HEK293 (cell line): Measurements from ENCODE around the gene TAS1R1.

Experiments
- CTCF ChIA-PET: fragments of 350-600 bp; formaldehyde crosslinking; extraction: SDS; loops from one replicate; lab custom pipeline; 2021; ENCODE audit warnings: antibody characterized with exemption; lab: Yijun Ruan, JAX
- POLR2A ChIA-PET: fragments of 300-600 bp; formaldehyde crosslinking; extraction: SDS; loops from one replicate; lab custom pipeline; 2020; ENCODE audit warnings: antibody characterized with exemption, inconsistent platforms; lab: Yijun Ruan, JAX
- H3K27ac ChIP-seq: fragments of 200-500 bp; sonication (Bioruptor generic); 2 replicates; pipeline ENCODE4 v1.5.1; 2014; ENCODE audit warnings: low read depth, low read length, control low read depth, inconsistent platforms; ENCODE audit errors: extremely low read depth
- H3K36me3 ChIP-seq, 2 experiments: fragments of 200-500 bp in 1 of 2; sonication (Bioruptor generic) in 1 of 2; 1 replicate in 1 of 2; 2 replicates in 1 of 2; pipeline ENCODE4 v1.5.1; 2014 to 2017; ENCODE audit warnings: inconsistent platforms in 2 of 2, low read length in 2 of 2; ENCODE audit not compliant: control insufficient read depth in 2 of 2, insufficient read depth in 1 of 2
- H3K4me1 ChIP-seq: fragments of 200-500 bp; sonication (Bioruptor generic); 2 replicates; pipeline ENCODE4 v1.5.1; 2014; ENCODE audit warnings: mild to moderate bottlenecking, low read length, inconsistent platforms; ENCODE audit not compliant: control insufficient read depth, insufficient read depth
- H3K4me3 ChIP-seq: 2 replicates; pipeline ENCODE4 v1.5.1; 2011; ENCODE audit warnings: low read depth, mild to moderate bottlenecking, control low read depth, low read length, moderate library complexity
- H3K9me3 ChIP-seq: fragments of 200-500 bp; sonication (Bioruptor generic); 2 replicates; pipeline ENCODE4 v1.5.1; 2014; ENCODE audit warnings: low read depth, low read length, inconsistent platforms; ENCODE audit not compliant: control insufficient read depth, insufficient read depth
- EGR2 ChIP-seq: fragments of 450-650 bp; formaldehyde crosslinking; IDR thresholded peaks from 2 replicates; pipeline ENCODE4 v1.5.1; 2016; ENCODE audit warnings: low read depth, missing biosample characterization, missing genetic modification characterization
- FEZF1 ChIP-seq: fragments of 450-650 bp; formaldehyde crosslinking; IDR thresholded peaks from 2 replicates; pipeline ENCODE4 v1.5.1; 2016; ENCODE audit warnings: missing biosample characterization, missing genetic modification characterization
- HOXD13 ChIP-seq: sonication (generic); formaldehyde crosslinking; IDR thresholded peaks from 2 replicates; pipeline ENCODE4 v1.8.0; 2022; ENCODE audit warnings: missing genetic modification reagents, borderline replicate concordance
- KLF1 ChIP-seq: fragments of 450-650 bp; formaldehyde crosslinking; IDR thresholded peaks from 2 replicates; pipeline ENCODE4 v1.5.1; 2016; ENCODE audit warnings: missing biosample characterization, missing genetic modification characterization
- KLF8 ChIP-seq: fragments of 450-650 bp; formaldehyde crosslinking; IDR thresholded peaks from 2 replicates; pipeline ENCODE4 v1.5.1; 2016; ENCODE audit warnings: missing biosample characterization, missing genetic modification characterization
- REPIN1 ChIP-seq: fragments of 450-650 bp; formaldehyde crosslinking; IDR thresholded peaks from 2 replicates; pipeline ENCODE4 v1.5.1; 2017; ENCODE audit warnings: missing biosample characterization, missing genetic modification characterization, low read depth
- TRIM28 ChIP-seq: IDR thresholded peaks from 2 replicates; pipeline ENCODE4 v1.6.1; 2011; ENCODE audit warnings: low read length, control low read depth, borderline replicate concordance
- ZBTB17 ChIP-seq: fragments of 450-650 bp; formaldehyde crosslinking; IDR thresholded peaks from 2 replicates; pipeline ENCODE4 v1.5.1; 2016; ENCODE audit warnings: missing biosample characterization, missing genetic modification characterization
- ZBTB26 ChIP-seq: fragments of 450-650 bp; formaldehyde crosslinking; optimal IDR thresholded peaks from 2 replicates; pipeline ENCODE3; 2016; ENCODE audit warnings: missing biosample characterization, mild to moderate bottlenecking, missing genetic modification characterization
- ZFP37 ChIP-seq: fragments of 450-650 bp; formaldehyde crosslinking; IDR thresholded peaks from 2 replicates; pipeline ENCODE4 v1.5.1; 2016; ENCODE audit warnings: missing biosample characterization, missing genetic modification characterization
- ZFP69B ChIP-seq: fragments of 450-650 bp; formaldehyde crosslinking; IDR thresholded peaks from 2 replicates; pipeline ENCODE4 v1.5.1; 2016; ENCODE audit warnings: missing biosample characterization, missing genetic modification characterization
- ZNF140 ChIP-seq: fragments of 450-650 bp; formaldehyde crosslinking; IDR thresholded peaks from 2 replicates; pipeline ENCODE4 v1.5.1; 2016; ENCODE audit warnings: missing biosample characterization, missing genetic modification characterization
- ZNF146 ChIP-seq: fragments of 450-650 bp; formaldehyde crosslinking; IDR thresholded peaks from 2 replicates; pipeline ENCODE4 v1.5.1; 2016; ENCODE audit warnings: missing biosample characterization, missing genetic modification characterization
- ZNF2 ChIP-seq: fragments of 450-650 bp; formaldehyde crosslinking; IDR thresholded peaks from 2 replicates; pipeline ENCODE4 v1.5.1; 2016; ENCODE audit warnings: missing biosample characterization, missing genetic modification characterization
- ZNF221 ChIP-seq: fragments of 450-650 bp; formaldehyde crosslinking; IDR thresholded peaks from 2 replicates; pipeline ENCODE4 v1.5.1; 2017; ENCODE audit warnings: missing biosample characterization, missing genetic modification characterization, borderline replicate concordance
- ZNF23 ChIP-seq: fragments of 450-650 bp; formaldehyde crosslinking; IDR thresholded peaks from 2 replicates; pipeline ENCODE4 v1.5.1; 2016; ENCODE audit warnings: missing biosample characterization, missing genetic modification characterization, borderline replicate concordance
- ZNF26 ChIP-seq: fragments of 450-650 bp; formaldehyde crosslinking; IDR thresholded peaks from 2 replicates; pipeline ENCODE4 v1.5.1; 2016; ENCODE audit warnings: missing biosample characterization, missing genetic modification characterization
- ZNF280C ChIP-seq: fragments of 450-650 bp; formaldehyde crosslinking; IDR thresholded peaks from 2 replicates; pipeline ENCODE4 v1.5.1; 2016; ENCODE audit warnings: missing biosample characterization, missing genetic modification characterization
- ZNF404 ChIP-seq: fragments of 450-650 bp; formaldehyde crosslinking; IDR thresholded peaks from 2 replicates; pipeline ENCODE4 v1.5.1; 2017; ENCODE audit warnings: missing biosample characterization, missing genetic modification characterization
- ZNF416 ChIP-seq: fragments of 450-650 bp; formaldehyde crosslinking; IDR thresholded peaks from 2 replicates; pipeline ENCODE4 v1.5.1; 2016; ENCODE audit warnings: missing biosample characterization, missing genetic modification characterization
- ZNF426 ChIP-seq: fragments of 450-650 bp; formaldehyde crosslinking; IDR thresholded peaks from 2 replicates; pipeline ENCODE4 v1.5.1; 2017; ENCODE audit warnings: missing biosample characterization, missing genetic modification characterization, mild to moderate bottlenecking, inconsistent platforms, moderate library complexity
- ZNF501 ChIP-seq: fragments of 450-650 bp; formaldehyde crosslinking; IDR thresholded peaks from 2 replicates; pipeline ENCODE4 v1.5.1; 2016; ENCODE audit warnings: missing biosample characterization, missing genetic modification characterization
- ZNF600 ChIP-seq: fragments of 450-650 bp; formaldehyde crosslinking; IDR thresholded peaks from 2 replicates; pipeline ENCODE4 v1.5.1; 2016; ENCODE audit warnings: missing biosample characterization, missing genetic modification characterization
- ZNF610 ChIP-seq: fragments of 450-650 bp; formaldehyde crosslinking; IDR thresholded peaks from 2 replicates; pipeline ENCODE4 v1.5.1; 2016; ENCODE audit warnings: missing biosample characterization, missing genetic modification characterization, borderline replicate concordance
- ZNF623 ChIP-seq: fragments of 450-650 bp; formaldehyde crosslinking; IDR thresholded peaks from 2 replicates; pipeline ENCODE4 v1.5.1; 2016; ENCODE audit warnings: missing biosample characterization, missing genetic modification characterization
- ZNF707 ChIP-seq: fragments of 450-650 bp; formaldehyde crosslinking; IDR thresholded peaks from 2 replicates; pipeline ENCODE4 v1.5.1; 2016; ENCODE audit warnings: missing biosample characterization, missing genetic modification characterization
- ZNF776 ChIP-seq: fragments of 450-650 bp; formaldehyde crosslinking; IDR thresholded peaks from 2 replicates; pipeline ENCODE4 v1.5.0; 2017; ENCODE audit warnings: missing biosample characterization, missing genetic modification characterization, borderline replicate concordance
- ZNF785 ChIP-seq: fragments of 450-650 bp; formaldehyde crosslinking; IDR thresholded peaks from 2 replicates; pipeline ENCODE4 v1.5.1; 2016; ENCODE audit warnings: missing biosample characterization, missing genetic modification characterization
- ZSCAN23 ChIP-seq: fragments of 450-650 bp; formaldehyde crosslinking; IDR thresholded peaks from 2 replicates; pipeline ENCODE4 v1.5.1; 2016; ENCODE audit warnings: missing biosample characterization, missing genetic modification characterization

Gene TAS1R1

GRCh38 chr1:6572653-6573383 is 17.7 kb downstream of the TAS1R1 start:
- Histone ChIP-seq H3K4me3 (no peak overlapping the region), H3K36me3 (no peaks in the 10 kb centered on the region), H3K4me1 (no peaks in the 10 kb centered on the region), H3K27ac (no peak overlapping the region), H3K9me3 (no peaks in the 10 kb centered on the region)
- TF ChIP-seq ZNF2 (tag by site-specific recombination): no peak
- TF ChIP-seq ZNF776 (tag by site-specific recombination): no peak
- TF ChIP-seq FEZF1 (tag by site-specific recombination): no peak
- TF ChIP-seq ZBTB26: no peak
- no peak for TF ChIP-seq ZBTB17
- no peak for TF ChIP-seq HOXD13
- no peak for TF ChIP-seq TRIM28
- no peak for TF ChIP-seq ZNF280C
- no peak for TF ChIP-seq ZNF707 (tag by site-specific recombination)
- TF ChIP-seq REPIN1: no peak
- no peak for TF ChIP-seq ZNF140 (tag by site-specific recombination)
- no peak for TF ChIP-seq ZNF426
- TF ChIP-seq ZNF610 (tag by site-specific recombination): no peak
- no peak for TF ChIP-seq ZNF785 (tag by site-specific recombination)
- TF ChIP-seq EGR2 (tag by site-specific recombination): no peak
- CTCF ChIA-PET: interaction anchor here (0.7 kb wide), 1 partner anchor 1076 kb away, joined by 3 read pairs; no protein-coding TSS in a partner anchor
- POLR2A ChIA-PET: interaction anchor here (0.6 kb wide), 1 partner anchor 82 kb away, joined by 3 read pairs; no protein-coding TSS in a partner anchor

GRCh38 chr1:6574025-6574620 is 19.0 kb downstream of the TAS1R1 start:
- ChIA-PET CTCF (interaction anchor here (0.7 kb wide), 1 partner anchor 68 kb away, joined by 3 read pairs; no protein-coding TSS in a partner anchor), POLR2A (no interaction called here)
- no peaks in the 10 kb centered on the region for H3K4me1 ChIP-seq
- H3K4me3 ChIP-seq: no peak overlapping the region
- no peaks in the 10 kb centered on the region for H3K9me3 ChIP-seq
- H3K36me3 ChIP-seq: no peaks in the 10 kb centered on the region
- no peak overlapping the region for H3K27ac ChIP-seq
- TF ChIP-seq ZNF23 (tag by site-specific recombination) (no peak), ZNF146 (tag by site-specific recombination) (no peak), ZNF416 (tag by site-specific recombination) (no peak)

GRCh38 chr1:6574818-6575217 is 19.7 kb downstream of the TAS1R1 start:
- no peak overlapping the region for H3K4me3 ChIP-seq
- POLR2A ChIA-PET: no interaction called here
- no peak overlapping the region for H3K27ac ChIP-seq
- H3K4me1 ChIP-seq: peaks cover 2% of the 10 kb centered on the region; the same call in 1 of the 2 replicates
- no peaks in the 10 kb centered on the region for H3K36me3 ChIP-seq
- no peaks in the 10 kb centered on the region for H3K9me3 ChIP-seq
- CTCF ChIA-PET: interaction anchor here (0.5 kb wide), 1 partner anchor 85 kb away, joined by 3 read pairs; no protein-coding TSS in a partner anchor
- TF ChIP-seq ZFP37 (no peak), KLF1 (tag by site-specific recombination) (no peak), ZNF501 (no peak), ZNF404 (no peak), ZFP69B (tag by site-specific recombination) (no peak), ZNF600 (tag by site-specific recombination) (no peak), KLF8 (tag by site-specific recombination) (no peak), ZSCAN23 (tag by site-specific recombination) (no peak), ZNF221 (tag by site-specific recombination) (no peak), ZNF623 (tag by site-specific recombination) (no peak), ZNF26 (tag by site-specific recombination) (no peak)
